HG03280 (cell line): ENCODE data around the gene GADD45GIP1.
A peak's percentile ranks its signal among the peaks of the same experiment; 100 is the strongest.
"Not testable (repeated sequence)": the region's sequence is repeated elsewhere in the genome, so short reads cannot be mapped to it uniquely, and the experiment has no call there.

Experiments used
- ATAC-seq: cut with Tn5 transposase; IDR thresholded peaks from one replicate; pipeline ENCODE4 v1.9.1; 2021; ENCODE audit warnings: mild to moderate bottlenecking, moderate library complexity; ENCODE audit not compliant: unreplicated experiment

Gene GADD45GIP1

GRCh38 chr19:12990431-12990830 is 33.4 kb upstream of the GADD45GIP1 start:
- no peak for ATAC-seq

GRCh38 chr19:12987781-12988180 is 30.8 kb upstream of the GADD45GIP1 start:
- no peak for ATAC-seq

- ATAC-seq: no peak
Observed at GRCh38 chr19:12987190-12987589, 30.2 kb upstream of the GADD45GIP1 start.

- ATAC-seq: no peak
Observed at GRCh38 chr19:12986726-12987125, 29.7 kb upstream of the GADD45GIP1 start.

- no peak for ATAC-seq
Observed at GRCh38 chr19:12985049-12985776, 28.2 kb upstream of the GADD45GIP1 start.

GRCh38 chr19:12984683-12985048 is 27.6 kb upstream of the GADD45GIP1 start:
- ATAC-seq: no peak

GRCh38 chr19:12984143-12984627 is 27.2 kb upstream of the GADD45GIP1 start:
- ATAC-seq: no peak

GRCh38 chr19:12983542-12984142 is 26.6 kb upstream of the GADD45GIP1 start:
- peak; percentile 75 for ATAC-seq

GRCh38 chr19:12983091-12983490 is 26.1 kb upstream of the GADD45GIP1 start:
- no peak for ATAC-seq

- ATAC-seq: no peak
Observed at GRCh38 chr19:12982648-12983047, 25.6 kb upstream of the GADD45GIP1 start.

GRCh38 chr19:12979974-12980373 is 23.0 kb upstream of the GADD45GIP1 start:
- ATAC-seq: no peak

GRCh38 chr19:12976109-12976508 is 19.1 kb upstream of the GADD45GIP1 start:
- ATAC-seq: not testable (repeated sequence)

GRCh38 chr19:12975221-12975741 is 18.3 kb upstream of the GADD45GIP1 start:
- ATAC-seq: no peak

GRCh38 chr19:12974301-12975220 is 17.5 kb upstream of the GADD45GIP1 start:
- no peak for ATAC-seq

- no peak for ATAC-seq
Observed at GRCh38 chr19:12973236-12973635, 16.2 kb upstream of the GADD45GIP1 start.

GRCh38 chr19:12970070-12970820 is 13.2 kb upstream of the GADD45GIP1 start:
- no peak for ATAC-seq

- no peak for ATAC-seq
Observed at GRCh38 chr19:12969292-12969988, 12.4 kb upstream of the GADD45GIP1 start, which contains the start of gene DAND5. DAND5 (plus strand) TSS chr19:12969576; CDS start chr19:12969661, 85 bp downstream.

GRCh38 chr19:12967907-12968306 is 10.9 kb upstream of the GADD45GIP1 start:
- ATAC-seq: no peak

GRCh38 chr19:12965812-12966135 is 8.8 kb upstream of the GADD45GIP1 start:
- ATAC-seq: no peak
